Measurements from ENCODE around the gene ST6GAL1. TPM values are rescaled to one million over a fixed set of nuclear protein-coding genes. Genes with fewer than 3 reads are reported as not detected.
A peak's percentile ranks its signal among the peaks of the same experiment; 100 is the strongest.

ST6GAL1 gene
- total and polyA plus RNA-seq, 10 of the 15 experiments (the other 5 are each of a cell fraction or from before 2014, with no cell fraction given), result 74.2 to 248 (median 149) TPM

DNA sequence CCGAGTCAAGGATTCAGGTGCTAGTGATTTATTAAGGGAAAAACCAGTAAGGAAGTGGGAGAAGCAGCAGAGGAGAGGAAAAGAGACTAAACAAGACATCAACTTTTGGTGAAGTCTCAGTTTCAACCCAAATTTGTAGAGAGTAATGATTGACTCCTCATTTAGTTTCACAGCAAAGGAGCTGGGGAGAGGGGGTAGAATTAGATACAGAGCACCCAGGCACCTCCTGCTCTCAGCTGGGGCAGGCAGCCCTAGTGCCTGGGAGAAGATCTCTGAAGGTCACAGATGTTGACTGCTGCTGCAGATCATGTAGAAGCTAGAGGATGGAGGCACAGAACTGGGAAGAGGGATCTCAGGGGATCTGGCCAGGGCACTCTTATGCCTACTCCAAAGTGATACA is 179.8 kb downstream of the ST6GAL1 start (continued):
- no peak for TF ChIP-seq CEBPZ (IDR thresholded peaks at IDR 0.05; ENCODE audit: low read depth, low read length)

DNA sequence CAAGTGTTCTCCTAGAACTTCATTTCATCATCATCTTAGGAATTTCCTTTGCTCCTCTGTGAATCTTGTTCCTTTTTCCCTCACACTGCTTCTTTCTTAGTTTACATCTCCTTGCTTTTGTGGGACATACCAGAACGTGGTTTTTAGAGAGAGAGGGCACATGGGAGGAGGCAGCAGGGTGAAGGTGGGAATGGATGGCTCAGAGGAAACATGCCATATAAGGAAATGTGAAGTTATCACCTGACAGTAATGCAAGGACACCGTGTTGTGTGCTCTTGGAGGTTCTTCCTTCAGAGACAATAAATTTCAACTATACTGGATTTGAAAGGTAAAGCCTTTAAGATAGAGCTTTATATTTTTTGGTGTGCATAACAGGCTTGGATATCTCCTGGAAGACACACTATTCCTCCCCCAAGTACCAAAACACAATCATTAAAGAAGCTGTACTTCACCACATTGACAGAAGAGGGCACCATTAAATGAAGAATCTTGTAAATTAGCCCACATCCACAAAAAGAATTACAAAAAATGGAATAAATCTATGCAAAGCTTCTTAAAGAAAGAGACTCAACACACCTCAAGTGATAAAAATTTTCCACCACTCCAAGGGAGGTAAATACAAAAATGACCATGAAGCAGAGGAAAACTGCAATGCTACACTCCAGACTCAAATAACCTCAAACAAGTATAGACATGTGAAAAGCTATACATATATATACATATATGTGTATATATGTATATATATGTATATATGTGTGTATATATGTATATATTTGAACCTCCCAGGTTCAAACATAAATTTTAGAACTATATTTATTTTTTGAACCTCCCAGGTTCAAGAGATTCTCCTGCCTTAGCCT is 182.8 kb downstream of the ST6GAL1 start:
- H3K27ac ChIP-seq (ENCODE audit: control insufficient read depth, insufficient read depth), result no peak overlapping the region
- peak; percentile 62 for FAIRE-seq
- no peaks in the 10 kb centered on the region for H4K20me1 ChIP-seq (ENCODE audit: control insufficient read depth, insufficient read depth)
- no peak overlapping the region for H2AFZ ChIP-seq (ENCODE audit: control insufficient read depth, low read depth, low read length)
- BruUV-seq (replicated peaks), result no TSS peak
- ChIA-PET CTCF (interaction anchor here (0.6 to 7.0 kb wide), 48 partner anchors 10 to 283 kb away, joined by 3 to 197 read pairs (median 4); partner anchors contain the start of gene RPL39L), RAD21 (ENCODE audit: unreplicated experiment) (interaction anchor here (0.6 to 4.4 kb wide), 24 partner anchors 10 to 567 kb away, joined by 3 to 54 read pairs (median 5); partner anchors contain the start of gene RPL39L), SMC1A (ENCODE audit: uncharacterized antibody, unreplicated experiment) (interaction anchor here (0.8 to 5.2 kb wide), 25 partner anchors 10 to 263 kb away, joined by 3 to 111 read pairs (median 5); partner anchors contain the start of gene RPL39L), POLR2A (interaction anchor here (0.6 to 1.6 kb wide), 2 partner anchors 40 to 51 kb away, joined by 3 read pairs; no protein-coding TSS in a partner anchor)
- H3K4me2 ChIP-seq (ENCODE audit: control insufficient read depth, insufficient read depth), result no peak overlapping the region
- no peak for DNase-seq (ENCODE audit: low read depth, low spot score)
- no peaks in the 10 kb centered on the region for H3K79me2 ChIP-seq (ENCODE audit: control insufficient read depth, insufficient read depth, low read length)
- intact Hi-C loops (cut with micrococcal nuclease; ENCODE audit: unreplicated experiment), result loop anchor here (1.0 kb wide), 3 partner anchors 37 to 264 kb away; no protein-coding TSS in a partner anchor
- H3K9me3 ChIP-seq (replicated peaks; ENCODE audit: control insufficient read depth, insufficient read depth, low read length), result no peaks in the 10 kb centered on the region
- H3K9ac ChIP-seq (ENCODE audit: control insufficient read depth, insufficient read depth, low read length), result no peak overlapping the region
- peak; percentile 71 for ATAC-seq
- in situ Hi-C loops (cut with MboI), result no loop called here
- peaks cover 4% of the 10 kb centered on the region; the same call in 1 of the 2 replicates for H3K4me1 ChIP-seq (ENCODE audit: control insufficient read depth, insufficient read depth, low read length)
- no peak overlapping the region for H3K4me3 ChIP-seq
- no peaks in the 10 kb centered on the region for H3K27me3 ChIP-seq (replicated peaks in 1 of 2; ENCODE audit: control insufficient read depth in 2 of 2, insufficient read depth in 2 of 2, low read length in 1 of 2)
- H3K36me3 ChIP-seq (ENCODE audit: control insufficient read depth in 2 of 2, insufficient read depth in 2 of 2, low read length in 1 of 2), result no peaks in the 10 kb centered on the region
- WGBS (ENCODE audit: insufficient coverage, insufficient replicate concordance, low lambda C conversion rate, missing lambda C conversion rate), result 0% methylated on average over 2 of the region's 2 CpGs
- TF ChIP-seq RAD51 (IDR thresholded peaks at IDR 0.05) (0 out of 2 replicates have a peak, but pooled peaks have one; percentile 11), SMC3 (IDR thresholded peaks at IDR 0.05; ENCODE audit: borderline replicate concordance, low read length) (peak; percentile 64; the same call in 1 of the 2 replicates), RUNX3 (IDR thresholded peaks at IDR 0.05; ENCODE audit: low read length) (peak; percentile 42; the same call in 1 of the 2 replicates), USF2 (IDR thresholded peaks at IDR 0.05; ENCODE audit: borderline replicate concordance, low read depth, low read length) (no peak), ELK1 (IDR thresholded peaks at IDR 0.05; ENCODE audit: low read depth, low read length) (no peak), EP300 (IDR thresholded peaks at IDR 0.05; ENCODE audit: borderline replicate concordance in 1 of 2, control insufficient read depth in 1 of 2, low read depth in 2 of 2, low read length in 2 of 2) (0 out of 4 replicates have a peak, but pooled peaks of 1 of the 2 experiments have one; percentile 16), MLLT1 (IDR thresholded peaks at IDR 0.05) (no peak)
- TF ChIP-seq, protein P1, sequence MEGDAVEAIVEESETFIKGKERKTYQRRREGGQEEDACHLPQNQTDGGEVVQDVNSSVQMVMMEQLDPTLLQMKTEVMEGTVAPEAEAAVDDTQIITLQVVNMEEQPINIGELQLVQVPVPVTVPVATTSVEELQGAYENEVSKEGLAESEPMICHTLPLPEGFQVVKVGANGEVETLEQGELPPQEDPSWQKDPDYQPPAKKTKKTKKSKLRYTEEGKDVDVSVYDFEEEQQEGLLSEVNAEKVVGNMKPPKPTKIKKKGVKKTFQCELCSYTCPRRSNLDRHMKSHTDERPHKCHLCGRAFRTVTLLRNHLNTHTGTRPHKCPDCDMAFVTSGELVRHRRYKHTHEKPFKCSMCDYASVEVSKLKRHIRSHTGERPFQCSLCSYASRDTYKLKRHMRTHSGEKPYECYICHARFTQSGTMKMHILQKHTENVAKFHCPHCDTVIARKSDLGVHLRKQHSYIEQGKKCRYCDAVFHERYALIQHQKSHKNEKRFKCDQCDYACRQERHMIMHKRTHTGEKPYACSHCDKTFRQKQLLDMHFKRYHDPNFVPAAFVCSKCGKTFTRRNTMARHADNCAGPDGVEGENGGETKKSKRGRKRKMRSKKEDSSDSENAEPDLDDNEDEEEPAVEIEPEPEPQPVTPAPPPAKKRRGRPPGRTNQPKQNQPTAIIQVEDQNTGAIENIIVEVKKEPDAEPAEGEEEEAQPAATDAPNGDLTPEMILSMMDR (IDR thresholded peaks at IDR 0.05 in 2 of 3, conservative IDR thresholded peaks at IDR 0.05 in 1 of 3; ENCODE audit: control insufficient read depth in 2 of 3, extremely low read depth in 1 of 3, insufficient read depth in 1 of 3, low read depth in 3 of 3, low read length in 3 of 3), result peak; percentile 49 to 59 (median 49); a peak in 5 of 6 replicates

Data from GM12878 (cell line).